Loucy (cell line): ENCODE results near the gene GGN.

Experiments
- H2AFZ ChIP-seq: fragments of 200-600 bp; sonication (generic); 2 replicates; pipeline ENCODE4 v1.6.0; 2016; ENCODE audit warnings: antibody characterized with exemption, mild to moderate bottlenecking, low read length, moderate library complexity
- H3F3A ChIP-seq: fragments of 200-600 bp; 2 replicates; pipeline ENCODE4 v1.6.0; 2016; ENCODE audit warnings: antibody characterized with exemption, low read depth, mild to moderate bottlenecking
- H3K27me3 ChIP-seq: fragments of 200-600 bp; sonication (generic); 2 replicates; pipeline ENCODE4 v1.6.1; 2014; ENCODE audit warnings: low read length, mild to moderate bottlenecking; ENCODE audit not compliant: insufficient read depth, poor library complexity, severe bottlenecking
- H3K36me3 ChIP-seq: fragments of 200-600 bp; sonication (generic); 2 replicates; pipeline ENCODE4 v1.6.1; 2016; ENCODE audit warnings: low read length; ENCODE audit not compliant: insufficient read depth
- H3K4me1 ChIP-seq: fragments of 200-600 bp; sonication (generic); 2 replicates; pipeline ENCODE4 v1.5.1; 2014; ENCODE audit warnings: low read length, mild to moderate bottlenecking; ENCODE audit not compliant: insufficient read depth, poor library complexity, severe bottlenecking
- H3K4me2 ChIP-seq: fragments of 200-600 bp; sonication (generic); 2 replicates; pipeline ENCODE4 v1.6.0; 2014; ENCODE audit warnings: antibody characterized with exemption, low read length, low read depth, mild to moderate bottlenecking; ENCODE audit not compliant: poor library complexity, severe bottlenecking
- H3K4me3 ChIP-seq: fragments of 200-600 bp; sonication (generic); 2 replicates; pipeline ENCODE4 v1.5.1; 2014; ENCODE audit warnings: low read length, mild to moderate bottlenecking, mixed read lengths; ENCODE audit not compliant: poor library complexity, severe bottlenecking
- H3K79me2 ChIP-seq: fragments of 200-600 bp; sonication (generic); 2 replicates; pipeline ENCODE4 v1.6.1; 2014; ENCODE audit warnings: low read length; ENCODE audit not compliant: insufficient read depth
- H3K9ac ChIP-seq: fragments of 200-600 bp; sonication (generic); 2 replicates; pipeline ENCODE4 v1.6.0; 2014; ENCODE audit warnings: mild to moderate bottlenecking, low read depth, low read length, moderate library complexity; ENCODE audit not compliant: poor library complexity, severe bottlenecking
- H3K9me2 ChIP-seq: fragments of 200-600 bp; sonication (generic); replicated peaks from 2 replicates; pipeline ENCODE4 v1.6.1; 2016; ENCODE audit warnings: low read depth, low read length, mixed read lengths
- H3K9me3 ChIP-seq: fragments of 200-600 bp; sonication (generic); 2 replicates; pipeline ENCODE4 v1.6.1; 2014; ENCODE audit warnings: mild to moderate bottlenecking, antibody characterized with exemption, low read length, low read depth; ENCODE audit not compliant: insufficient read depth
- H4K20me1 ChIP-seq: fragments of 200-600 bp; sonication (generic); 2 replicates; pipeline ENCODE4 v1.6.0; 2014; ENCODE audit warnings: antibody characterized with exemption, low read length, mild to moderate bottlenecking; ENCODE audit not compliant: insufficient read depth, poor library complexity, severe bottlenecking
- CTCF ChIP-seq: fragments of 200-600 bp; sonication (generic); conservative IDR thresholded peaks from 2 replicates; pipeline ENCODE4 v1.5.1; 2014; ENCODE audit warnings: mild to moderate bottlenecking, antibody characterized with exemption, low read length
- EZH2phosphoT487 ChIP-seq: fragments of 200-600 bp; IDR thresholded peaks from 2 replicates; pipeline ENCODE4 v1.6.1; 2018; ENCODE audit warnings: antibody characterized with exemption, mild to moderate bottlenecking, moderate library complexity, borderline replicate concordance

The GGN gene

GRCh38 chr19:38417146-38417543, 29.3 kb upstream of the GGN start:
- no peak for TF ChIP-seq CTCF
- no peak for TF ChIP-seq EZH2phosphoT487
- H3F3A ChIP-seq: no peaks in the 10 kb centered on the region
- H3K4me1 ChIP-seq: no peaks in the 10 kb centered on the region
- H3K36me3 ChIP-seq: no peaks in the 10 kb centered on the region
- H3K4me3 ChIP-seq: no peak overlapping the region
- H3K9ac ChIP-seq: no peak overlapping the region
- H2AFZ ChIP-seq: no peak overlapping the region
- no peaks in the 10 kb centered on the region for H4K20me1 ChIP-seq
- H3K9me3 ChIP-seq: no peaks in the 10 kb centered on the region
- no peaks in the 10 kb centered on the region for H3K9me2 ChIP-seq
- no peak overlapping the region for H3K4me2 ChIP-seq
- no peaks in the 10 kb centered on the region for H3K79me2 ChIP-seq
- no peaks in the 10 kb centered on the region for H3K27me3 ChIP-seq

GRCh38 chr19:38413416-38413815, 25.6 kb upstream of the GGN start:
- H3K27me3 ChIP-seq: no peaks in the 10 kb centered on the region
- no peaks in the 10 kb centered on the region for H3K36me3 ChIP-seq
- H3K9me2 ChIP-seq: no peaks in the 10 kb centered on the region
- H3K4me1 ChIP-seq: no peaks in the 10 kb centered on the region
- no peak overlapping the region for H3K4me3 ChIP-seq
- H3F3A ChIP-seq: no peaks in the 10 kb centered on the region
- no peaks in the 10 kb centered on the region for H3K79me2 ChIP-seq
- TF ChIP-seq EZH2phosphoT487 (no peak), CTCF (no peak)
- no peaks in the 10 kb centered on the region for H3K9me3 ChIP-seq
- no peak overlapping the region for H3K9ac ChIP-seq
- no peaks in the 10 kb centered on the region for H4K20me1 ChIP-seq
- no peak overlapping the region for H2AFZ ChIP-seq
- no peak overlapping the region for H3K4me2 ChIP-seq

- no peaks in the 10 kb centered on the region for H3K9me2 ChIP-seq
- no peak overlapping the region for H2AFZ ChIP-seq
- H3K4me2 ChIP-seq: no peak overlapping the region
- no peaks in the 10 kb centered on the region for H3F3A ChIP-seq
- TF ChIP-seq EZH2phosphoT487 (no peak), CTCF (no peak)
- no peaks in the 10 kb centered on the region for H3K79me2 ChIP-seq
- H3K9ac ChIP-seq: no peak overlapping the region
- H3K4me3 ChIP-seq: no peak overlapping the region
- H4K20me1 ChIP-seq: no peaks in the 10 kb centered on the region
- no peaks in the 10 kb centered on the region for H3K27me3 ChIP-seq
- H3K4me1 ChIP-seq: no peaks in the 10 kb centered on the region
- no peaks in the 10 kb centered on the region for H3K36me3 ChIP-seq
- no peaks in the 10 kb centered on the region for H3K9me3 ChIP-seq
Measured at GRCh38 chr19:38412961-38413360, 25.1 kb upstream of the GGN start.
